GM19238 (cell line): ENCODE data around the gene CNTN1.
A peak's percentile ranks its signal among the peaks of the same experiment; 100 is the strongest.

ENCODE experiments used
- DNase-seq: peaks from one replicate; pipeline ENCODE4 v3.0.0; 2011; ENCODE audit warnings: low spot score; ENCODE audit not compliant: insufficient read length

Gene CNTN1

DNA sequence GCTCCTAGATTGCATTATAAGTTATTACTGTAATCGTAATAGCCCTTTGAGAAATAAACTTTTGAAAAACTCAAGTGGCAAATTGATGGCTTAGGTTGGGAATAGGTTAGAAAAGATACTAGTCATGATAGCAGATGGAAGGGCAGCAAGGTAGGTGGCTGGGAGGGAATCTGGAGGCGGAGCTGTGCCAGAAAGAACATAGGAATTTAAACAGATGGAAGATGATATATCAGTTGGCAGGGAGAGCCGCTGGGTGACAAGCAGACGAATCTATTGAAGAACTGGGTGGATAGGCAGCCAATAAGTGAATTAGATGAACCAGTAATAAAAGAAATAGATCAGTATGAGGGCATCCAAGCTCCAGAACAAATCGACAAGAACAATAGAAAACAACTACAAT, 142.1 kb downstream of the CNTN1 start:
- no peak for DNase-seq

DNA sequence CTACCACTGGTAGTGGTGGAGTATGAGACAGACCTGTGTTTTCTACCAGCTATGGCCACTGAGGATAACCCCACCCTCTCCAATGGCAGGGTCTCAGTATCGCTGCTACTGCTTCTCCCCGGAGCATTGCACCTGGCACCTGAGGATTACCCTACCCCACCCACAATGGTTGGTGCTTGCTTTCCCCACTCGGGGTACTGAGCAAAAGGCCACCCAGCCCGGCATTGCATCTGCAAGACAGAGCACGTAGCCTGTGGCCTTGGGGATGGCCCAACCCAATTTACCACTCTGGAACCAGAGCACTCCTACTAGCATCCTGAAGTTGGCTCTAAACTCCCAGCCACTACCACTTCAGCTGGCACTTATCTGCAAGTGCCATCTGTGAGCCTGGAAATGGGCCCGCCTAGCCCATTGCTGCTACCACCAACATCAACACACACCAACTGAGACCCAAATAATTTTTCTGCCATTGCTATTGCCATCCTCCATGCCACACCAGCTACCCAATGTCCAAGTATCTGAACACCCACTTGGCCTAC, 145.7 kb downstream of the CNTN1 start:
- no peak for DNase-seq

DNA sequence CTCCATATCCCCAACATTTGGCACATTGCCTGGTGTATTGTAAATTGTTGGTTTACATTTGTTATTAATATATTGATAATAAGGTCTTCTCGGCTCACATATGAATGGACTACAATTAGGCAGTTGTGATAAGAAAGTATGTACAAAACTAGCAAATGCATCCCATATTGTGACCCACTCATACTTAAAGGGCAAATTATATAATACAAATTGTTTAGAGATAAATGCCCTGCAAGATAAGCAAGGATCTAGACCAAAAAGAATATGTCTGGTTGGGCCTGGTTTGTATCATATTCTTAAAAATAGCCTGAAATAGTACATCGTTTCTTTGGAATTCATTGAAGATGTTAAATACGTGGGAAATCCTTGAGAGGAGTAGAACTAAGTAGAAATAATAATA, 151.3 kb downstream of the CNTN1 start:
- DNase-seq: no peak

DNA sequence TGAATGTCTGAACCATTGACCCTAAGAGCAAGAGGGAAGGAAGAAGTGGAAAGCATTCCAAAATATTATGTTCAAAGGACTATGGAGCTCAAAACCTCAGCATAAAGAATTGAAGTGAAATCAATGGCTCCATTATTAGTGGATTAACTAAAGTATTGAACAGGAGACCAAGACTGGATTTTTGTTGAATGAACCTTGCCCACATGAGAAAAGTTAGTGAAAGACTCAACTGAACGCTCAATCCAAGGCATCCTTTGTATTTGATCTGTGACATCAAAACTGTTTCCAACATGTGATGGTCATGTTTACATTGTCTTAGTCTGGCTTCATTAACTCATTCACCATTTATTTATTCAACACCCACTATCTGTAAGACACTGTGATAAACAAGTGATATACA, 161.0 kb downstream of the CNTN1 start:
- no peak for DNase-seq

DNA sequence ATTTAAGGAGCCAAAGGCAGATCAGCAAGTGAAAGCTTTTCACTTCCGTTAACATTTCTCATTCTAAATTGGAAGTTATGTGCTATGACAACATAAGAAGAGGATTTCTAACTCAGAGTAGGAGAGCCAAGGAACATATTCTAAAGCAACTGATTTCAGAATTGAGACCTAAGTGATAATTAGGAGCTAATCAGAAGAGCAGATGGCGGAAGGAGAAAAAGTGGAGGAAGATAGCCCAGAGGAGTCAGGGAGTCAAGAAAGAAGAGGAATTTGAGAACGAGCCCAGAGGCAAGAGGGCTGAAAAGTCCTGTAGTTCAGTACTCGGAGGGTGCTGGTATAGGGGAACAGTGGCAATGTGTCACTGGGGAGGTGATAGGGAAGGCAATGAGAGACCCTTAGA, 162.4 kb downstream of the CNTN1 start:
- no peak for DNase-seq

DNA sequence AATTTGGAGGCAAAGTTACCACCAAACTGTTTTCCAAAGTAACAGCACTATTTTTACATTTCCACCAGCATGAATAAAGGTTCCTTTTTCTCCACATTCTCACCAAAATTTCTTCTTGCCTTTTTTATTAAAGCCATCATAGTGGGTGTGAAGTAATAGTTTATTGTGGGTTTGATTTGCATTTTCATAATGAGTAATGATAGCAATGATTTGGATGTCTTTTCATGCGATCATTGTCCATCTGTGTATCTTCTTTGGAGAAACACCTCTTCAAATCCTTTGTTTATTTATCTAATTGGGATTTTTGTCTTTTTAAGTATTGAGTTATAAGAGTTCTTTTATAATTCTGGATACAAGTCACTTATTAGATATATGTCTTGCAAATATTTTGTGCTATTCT, 172.7 kb downstream of the CNTN1 start:
- DNase-seq: no peak

DNA sequence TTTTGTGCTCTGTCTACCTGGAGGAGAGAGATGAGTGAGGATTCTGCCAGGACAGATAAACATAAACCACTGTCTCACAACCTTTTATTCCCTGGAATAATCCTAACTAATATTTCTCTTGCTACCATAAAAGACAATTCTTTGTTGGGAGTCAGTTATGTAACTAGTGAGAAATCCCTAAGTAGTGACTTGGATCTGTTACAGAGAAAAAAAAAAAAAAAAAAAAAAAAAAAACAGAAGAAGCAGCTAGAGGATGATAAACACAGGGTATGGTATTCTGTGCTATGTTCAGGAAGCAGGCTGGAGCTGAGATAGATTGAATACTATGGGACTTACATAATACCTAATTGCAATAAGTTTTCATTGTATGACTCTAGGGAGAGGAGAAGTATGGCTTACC, 178.7 kb downstream of the CNTN1 start:
- DNase-seq: no peak

DNA sequence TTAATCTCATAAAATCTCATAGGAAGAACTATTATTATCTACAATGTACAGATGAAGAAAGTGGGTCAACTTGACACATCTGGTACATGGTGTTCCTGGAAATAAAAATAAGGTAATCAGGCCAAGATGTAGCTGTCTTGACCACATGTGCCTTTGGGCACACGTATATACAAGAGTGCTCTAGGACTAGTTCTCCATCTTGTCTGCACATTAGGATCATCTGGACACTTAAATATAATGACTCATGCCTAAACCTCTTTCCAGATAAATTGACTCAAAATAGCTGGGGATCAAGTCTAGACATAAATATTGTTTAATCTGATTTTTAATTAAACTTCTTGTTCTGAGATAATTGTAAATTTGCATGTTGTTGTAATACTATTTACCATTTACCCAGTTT, 182.6 kb downstream of the CNTN1 start:
- DNase-seq: no peak

DNA sequence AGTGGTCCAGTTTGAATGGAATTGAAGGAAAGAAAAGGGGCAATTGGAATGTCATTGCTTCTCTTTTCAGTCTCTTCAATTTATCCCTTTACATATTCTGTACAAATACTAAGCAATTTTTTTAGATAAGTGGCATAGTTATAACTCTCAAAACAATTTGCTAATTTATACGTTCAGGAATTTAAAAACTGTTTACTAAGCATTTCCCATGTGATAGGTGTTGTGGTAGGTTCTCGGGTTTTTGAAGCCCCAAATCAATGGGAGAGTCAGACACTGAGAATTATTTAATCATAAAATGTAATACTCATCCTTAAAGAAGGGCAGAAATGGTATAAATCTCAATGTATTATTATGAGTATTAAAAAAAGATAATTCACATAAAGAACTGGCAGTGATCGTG, 197.1 kb downstream of the CNTN1 start:
- no peak for DNase-seq

DNA sequence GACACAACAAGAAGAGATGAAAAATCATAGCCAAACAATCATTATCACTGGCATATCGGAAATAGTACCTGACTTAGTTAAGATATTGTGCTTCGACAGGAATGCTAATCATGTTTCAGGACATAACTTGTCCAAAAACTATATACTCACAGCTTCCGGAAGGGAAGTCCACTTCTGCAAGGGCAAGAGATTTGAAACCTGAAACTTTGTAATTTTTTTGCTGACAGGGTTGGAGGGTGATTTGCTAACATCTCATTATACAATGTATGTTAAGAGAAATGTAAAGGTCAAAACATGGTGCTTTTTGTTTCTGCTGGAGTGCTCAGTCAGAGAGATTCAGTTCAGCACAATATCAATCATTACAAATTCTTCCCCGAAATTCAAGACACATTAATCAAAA, 200.3 kb downstream of the CNTN1 start:
- DNase-seq: no peak

DNA sequence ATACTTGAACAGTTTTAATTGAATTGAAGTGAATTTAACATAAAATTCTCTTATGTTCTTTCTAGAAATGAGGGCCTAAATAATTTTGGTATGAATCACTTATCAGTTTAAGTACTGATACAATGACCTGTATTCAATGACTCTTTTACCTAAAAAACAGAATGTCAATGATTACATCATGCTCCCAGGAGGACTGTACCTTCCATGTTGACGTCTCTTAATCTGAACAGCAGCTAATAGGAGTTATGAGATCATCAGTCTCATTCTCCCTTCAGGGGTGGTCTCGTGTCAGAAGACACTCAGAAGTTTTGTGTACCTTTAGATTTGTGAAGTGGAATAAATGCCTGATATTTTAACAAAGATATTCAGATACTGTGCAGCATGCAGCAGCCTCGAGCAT, 206.3 kb downstream of the CNTN1 start:
- DNase-seq: no peak

DNA sequence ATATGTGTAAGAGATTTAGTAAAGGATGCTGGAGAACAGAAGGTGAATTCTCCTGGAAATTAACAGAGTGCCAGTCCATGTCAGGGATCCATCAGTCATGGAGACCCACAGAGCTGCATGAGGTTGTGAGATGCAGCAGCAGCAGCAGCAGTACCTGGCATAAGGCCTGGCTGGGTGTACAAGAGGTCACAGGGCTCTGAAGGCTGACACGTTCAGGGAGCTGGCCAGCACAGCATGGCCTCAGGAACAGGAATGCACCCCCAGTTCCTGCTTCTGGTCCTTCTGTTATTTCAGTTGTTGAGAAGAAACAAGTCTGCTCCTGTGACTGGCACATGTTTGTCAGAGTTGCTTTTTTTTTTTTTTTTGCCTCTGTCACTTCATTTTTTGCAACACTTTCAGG, 210.8 kb downstream of the CNTN1 start:
- no peak for DNase-seq

DNA sequence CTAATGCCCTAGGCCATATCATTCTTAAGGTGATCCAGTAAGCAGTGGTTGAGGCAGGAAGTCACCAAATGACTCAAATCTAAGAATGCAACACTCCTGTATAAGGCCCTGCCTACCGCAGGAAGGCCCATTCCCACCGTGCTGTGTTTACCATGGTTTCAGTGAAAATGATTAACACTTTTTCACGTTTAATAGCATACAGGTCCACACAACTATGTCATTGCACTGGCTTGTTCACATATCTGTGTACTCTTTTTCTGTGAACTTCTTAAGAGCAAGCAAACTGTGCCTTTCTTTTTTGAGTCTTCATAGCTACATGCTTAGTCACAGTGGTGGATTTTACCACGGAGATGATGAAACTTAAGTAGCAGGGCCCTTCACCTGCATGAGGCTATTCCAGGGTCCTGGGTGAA, 214.9 kb downstream of the CNTN1 start:
- DNase-seq: peak; percentile 7

DNA sequence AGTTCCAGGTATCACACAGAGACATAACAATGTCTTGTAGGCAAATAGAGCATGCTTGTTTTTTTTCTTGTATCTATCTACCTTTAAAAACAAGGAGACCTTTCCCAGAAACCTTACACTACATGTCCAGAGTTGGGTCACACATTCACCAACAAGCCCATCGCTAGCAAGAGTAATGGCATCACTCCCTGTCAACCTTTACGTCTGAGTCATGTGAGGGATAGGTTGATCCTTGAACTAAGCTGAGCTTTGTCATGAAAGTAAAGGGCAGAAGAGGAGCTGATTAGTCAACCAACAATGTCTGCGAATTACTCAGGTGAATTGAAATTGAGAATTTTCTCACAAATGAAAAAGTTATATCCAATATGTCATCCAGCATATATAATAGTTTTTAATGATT, 219.4 kb downstream of the CNTN1 start:
- DNase-seq: no peak

DNA sequence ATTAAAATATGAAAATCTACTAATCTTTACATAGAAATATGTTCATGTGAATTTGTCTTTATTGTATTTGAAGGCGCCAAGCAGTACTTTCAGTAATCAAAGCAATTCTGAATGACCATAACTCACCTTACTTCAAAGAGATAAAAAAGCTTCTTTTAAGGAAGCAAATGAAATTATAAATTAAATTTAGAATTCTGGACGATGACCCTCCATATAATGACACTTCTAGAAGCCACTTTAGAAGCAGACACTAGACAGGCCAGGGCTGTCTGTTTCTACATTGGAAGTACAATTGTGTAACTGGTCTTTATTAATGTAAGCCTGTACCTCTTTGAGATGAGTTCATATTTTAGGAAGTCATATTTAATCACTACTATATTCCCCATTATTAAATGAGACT, 222.9 kb downstream of the CNTN1 start:
- DNase-seq: no peak

DNA sequence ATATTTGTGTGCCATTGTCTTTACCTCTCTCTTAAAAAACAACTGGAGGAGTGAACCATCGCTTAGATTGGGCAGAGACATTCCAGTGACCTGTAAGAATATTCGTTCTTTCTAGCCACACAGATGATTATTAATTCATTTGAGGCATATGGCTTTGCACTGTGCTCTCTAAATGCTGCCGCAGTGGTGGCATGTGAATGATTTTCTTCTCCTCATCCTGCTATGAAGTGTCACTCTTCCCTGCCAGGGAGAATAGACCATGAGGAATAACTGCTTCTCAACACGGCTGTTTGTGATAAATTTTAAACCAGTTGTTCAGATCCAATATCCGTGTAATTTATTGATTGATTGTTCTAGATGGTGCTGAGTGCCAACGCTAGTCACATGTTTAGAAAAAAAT, 225.3 kb downstream of the CNTN1 start:
- DNase-seq: no peak

DNA sequence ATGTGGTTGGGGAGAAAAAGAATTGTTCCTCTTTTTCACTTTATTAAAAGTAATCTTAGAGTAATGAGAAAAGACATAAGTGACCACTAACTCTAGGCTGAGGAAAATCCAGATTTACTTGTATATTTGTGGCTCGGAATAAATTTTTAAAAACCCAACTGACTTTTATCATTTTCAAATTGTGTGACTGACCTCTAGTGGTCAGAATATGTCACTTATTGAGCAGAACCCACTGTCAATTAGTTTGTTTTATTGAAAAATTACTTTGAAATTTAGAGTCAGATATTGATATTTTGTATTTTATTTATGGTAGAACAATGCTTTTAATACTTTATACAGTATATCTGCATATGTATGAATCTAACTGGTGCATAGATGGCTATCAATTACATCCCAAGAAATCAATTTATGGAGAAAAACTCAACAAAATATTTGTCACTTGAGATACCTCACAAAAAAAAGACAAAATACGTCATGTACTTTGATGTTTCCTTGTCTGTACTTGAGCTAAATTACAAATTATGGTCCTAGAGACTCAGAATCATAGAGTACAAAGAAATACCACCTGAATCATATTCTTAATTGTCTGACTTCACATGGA, 229.4 kb downstream of the CNTN1 start:
- no peak for DNase-seq

DNA sequence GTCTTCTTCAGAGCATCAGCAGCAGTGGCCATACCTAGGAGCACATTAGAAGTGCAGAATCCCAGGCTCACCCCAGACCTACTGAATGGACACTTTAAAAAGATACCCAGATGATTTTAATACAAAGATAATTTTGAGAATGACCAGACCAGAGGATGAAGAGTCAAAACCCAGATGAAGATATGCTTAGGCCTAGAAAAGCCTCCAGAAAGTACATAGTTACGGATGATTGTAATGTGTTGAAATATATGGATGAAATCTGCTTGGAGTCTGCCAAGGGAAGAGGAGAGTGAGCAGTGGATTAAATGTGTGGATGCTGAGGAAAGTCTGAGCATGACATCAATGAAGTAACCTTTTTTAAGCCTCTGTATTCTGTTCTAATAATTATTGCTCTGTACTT, 245.7 kb downstream of the CNTN1 start:
- no peak for DNase-seq

DNA sequence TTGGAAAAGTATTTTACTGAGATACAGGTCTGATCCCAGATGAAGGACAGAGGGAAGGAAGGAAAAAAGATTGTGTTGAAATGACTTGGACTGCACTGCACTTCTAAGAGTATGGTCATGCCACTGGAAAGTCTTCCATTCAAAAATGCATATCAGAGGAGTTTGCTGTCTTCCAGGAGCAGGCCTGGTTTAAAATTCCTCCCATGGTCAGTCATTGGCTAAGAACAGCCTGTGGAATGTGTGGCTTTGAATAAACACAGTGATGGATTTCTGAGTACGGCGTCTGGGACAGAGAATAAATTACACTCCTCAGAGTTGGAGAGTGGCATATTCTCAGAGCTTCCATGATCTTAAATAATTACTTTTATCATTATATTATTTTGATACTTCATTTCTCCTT, 250.1 kb downstream of the CNTN1 start:
- DNase-seq: no peak

DNA sequence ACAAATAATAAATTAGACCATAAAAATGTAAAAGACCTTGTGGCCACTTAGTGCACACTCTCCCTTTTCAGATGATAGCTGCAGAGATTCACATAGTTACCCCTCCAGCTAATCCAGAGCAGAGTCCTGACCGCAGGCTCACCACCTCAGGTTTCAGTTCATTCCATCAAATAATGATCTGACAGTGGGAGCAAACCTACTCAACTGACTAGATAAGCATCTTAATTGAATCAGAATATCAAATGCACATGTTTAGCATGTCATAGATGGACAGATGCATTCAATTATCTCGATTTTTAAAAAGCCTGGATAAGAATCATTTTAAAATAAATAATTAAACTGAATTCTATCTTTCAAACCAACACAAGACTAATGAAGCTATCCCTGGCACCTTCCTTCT, 253.5 kb downstream of the CNTN1 start:
- no peak for DNase-seq

DNA sequence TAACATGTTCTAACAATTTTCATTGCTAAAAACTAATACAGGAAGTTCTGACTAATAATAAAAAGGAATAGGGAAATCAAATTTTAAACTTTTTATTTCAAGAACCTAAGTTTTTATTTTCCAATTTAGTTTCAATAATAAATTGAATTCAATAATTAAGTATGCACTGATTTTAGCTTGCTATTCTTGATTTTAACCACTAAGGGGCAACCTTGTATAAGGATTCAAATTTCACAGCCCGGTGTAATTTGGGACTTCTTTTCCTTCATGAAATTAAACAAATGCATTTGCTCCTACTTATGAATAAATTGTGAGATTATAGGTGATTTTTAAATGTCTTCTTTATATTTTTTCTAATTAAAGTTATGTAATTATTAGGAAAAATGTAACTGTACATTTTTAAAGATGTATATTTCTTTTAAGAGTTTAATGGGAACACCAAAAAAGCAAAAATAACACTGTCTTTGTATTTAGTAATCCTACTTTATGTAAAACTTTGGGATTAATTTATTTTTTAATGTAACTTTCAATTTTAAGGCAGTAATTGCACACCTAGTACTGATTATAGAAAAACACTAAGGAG, 254.5 kb downstream of the CNTN1 start:
- DNase-seq: no peak

DNA sequence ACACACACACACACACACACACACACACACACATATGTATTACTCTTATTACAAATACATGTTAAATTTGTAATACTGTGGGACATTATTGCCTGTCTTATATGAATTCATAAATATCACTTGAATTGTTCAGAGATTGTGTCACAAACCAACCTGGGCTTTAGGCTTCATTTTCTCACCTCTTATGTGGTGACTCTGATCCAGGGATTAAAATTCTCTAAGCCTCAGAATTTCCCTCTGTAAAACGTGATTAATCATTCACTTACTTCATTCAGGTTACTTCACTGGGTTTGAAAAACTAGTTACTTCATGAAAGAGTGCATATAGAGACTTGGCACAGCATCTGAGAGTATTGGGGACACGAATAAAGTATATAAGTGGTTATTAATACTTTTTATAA, 255.6 kb downstream of the CNTN1 start:
- no peak for DNase-seq

DNA sequence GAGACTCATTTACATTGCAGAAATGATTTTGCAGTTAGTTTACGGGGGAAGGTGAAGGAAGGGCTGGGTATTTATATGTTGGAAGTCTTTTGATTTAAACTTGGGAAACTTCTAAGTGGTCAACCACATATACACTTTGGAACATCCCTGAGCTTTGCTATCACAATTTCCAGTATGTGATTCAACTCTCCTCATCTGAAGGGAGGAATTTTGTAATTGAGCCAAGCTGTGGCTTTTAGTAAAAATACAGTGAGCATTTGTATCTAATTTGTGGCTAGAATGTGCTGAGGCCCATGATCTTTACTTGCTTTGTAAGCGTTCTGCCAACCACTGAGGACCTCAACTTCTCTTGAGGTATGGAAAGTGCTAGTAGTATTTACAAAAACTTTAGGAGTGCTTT, 260.8 kb downstream of the CNTN1 start:
- DNase-seq: no peak

DNA sequence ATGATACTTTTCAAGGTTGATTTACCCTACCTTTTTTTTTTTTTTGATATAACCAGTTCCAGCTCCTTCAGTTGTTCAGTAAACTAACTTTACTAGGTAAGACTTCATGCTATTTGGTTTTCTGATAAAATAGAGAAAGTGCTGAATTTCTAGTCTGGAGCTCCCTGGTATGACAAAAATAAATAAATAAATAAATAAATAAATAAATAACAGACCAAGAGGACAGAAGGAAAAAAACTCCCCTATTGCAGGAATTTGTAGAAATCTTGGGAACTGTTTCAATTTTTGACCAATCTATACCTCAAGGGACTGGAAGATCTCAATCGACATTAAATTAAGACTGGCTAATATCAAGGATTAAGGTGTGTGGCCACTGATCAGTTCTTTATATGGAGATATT, 265.2 kb downstream of the CNTN1 start:
- DNase-seq: no peak
